PC-9 (cell line): ENCODE measurements around the gene PPP2R5B. TPM values are rescaled to one million over a fixed set of nuclear protein-coding genes. Genes with fewer than 3 reads are reported as not detected.

Experiments used
- Bru-seq: library from RNA; stranded (reverse); fragments of 400-500 nt; gene quantifications from one replicate; lab custom pipeline; 2021; lab: Mats Ljungman, UMichigan
- BruChase-seq, 2 experiments: library from RNA; stranded (reverse); fragments of 400-500 nt; gene quantifications; one replicate each; lab custom pipeline; 2021; lab: Mats Ljungman, UMichigan
- BruUV-seq: library from RNA; stranded (reverse); fragments of 400-500 nt; replicated peaks from 2 replicates; lab custom pipeline; 2021; lab: Mats Ljungman, UMichigan
- CTCF ChIA-PET: fragments of 300-600 bp; sonication (Branson Sonifier 250); formaldehyde crosslinking; loops from one replicate; lab custom pipeline; 2022; ENCODE audit warnings: antibody characterized with exemption; lab: Charles Lee
- POLR2A ChIA-PET: fragments of 300-600 bp; sonication (Branson Sonifier 250); formaldehyde crosslinking; loops from one replicate; lab custom pipeline; 2022; ENCODE audit warnings: antibody characterized with exemption; ENCODE audit not compliant: unreplicated experiment; lab: Charles Lee
- DNase-seq, 2 experiments: peaks; one replicate each; pipeline versions ENCODE4 v3.0.0 to v3.0.0-alpha.2; 2015 to 2022; ENCODE audit warnings: mixed read lengths in 1 of 2
- H2AFZ ChIP-seq: fragments of 200-600 bp; sonication (generic); 2 replicates; pipeline ENCODE4 v1.8.1; 2017; ENCODE audit warnings: antibody characterized with exemption
- H3F3A ChIP-seq: fragments of 200-600 bp; sonication (generic); 2 replicates; pipeline ENCODE4 v1.8.1; 2017; ENCODE audit warnings: antibody characterized with exemption, mild to moderate bottlenecking, low read depth; ENCODE audit not compliant: insufficient read depth
- H3K27ac ChIP-seq: fragments of 200-600 bp; sonication (generic); 2 replicates; pipeline ENCODE4 v1.6.1; 2016; ENCODE audit warnings: mixed run types
- H3K27me3 ChIP-seq: fragments of 200-600 bp; sonication (generic); 2 replicates; pipeline ENCODE4 v1.6.1; 2016; ENCODE audit warnings: low read depth, mixed run types; ENCODE audit not compliant: insufficient read depth
- H3K36me3 ChIP-seq: fragments of 200-600 bp; sonication (generic); 2 replicates; pipeline ENCODE4 v1.6.1; 2016; ENCODE audit warnings: low read depth, mixed run types
- H3K4me1 ChIP-seq: fragments of 200-600 bp; sonication (generic); replicated peaks from 2 replicates; pipeline ENCODE4 v1.6.1; 2016; ENCODE audit warnings: mixed run types; ENCODE audit not compliant: insufficient read depth
- H3K4me2 ChIP-seq: fragments of 200-600 bp; sonication (generic); 2 replicates; pipeline ENCODE4 v1.6.1; 2017; ENCODE audit warnings: mixed run types
- H3K4me3 ChIP-seq: fragments of 200-600 bp; sonication (generic); 2 replicates; pipeline ENCODE4 v1.6.1; 2016; ENCODE audit warnings: mixed run types
- H3K79me2 ChIP-seq: fragments of 200-600 bp; sonication (generic); 2 replicates; pipeline ENCODE4 v1.6.1; 2017; ENCODE audit warnings: low read depth, mixed run types
- H3K9me2 ChIP-seq: fragments of 200-600 bp; sonication (generic); 2 replicates; pipeline ENCODE4 v1.8.1; 2017; ENCODE audit warnings: mild to moderate bottlenecking; ENCODE audit not compliant: insufficient read depth
- H3K9me3 ChIP-seq: fragments of 200-600 bp; sonication (generic); 2 replicates; pipeline ENCODE4 v1.8.1; 2016; ENCODE audit warnings: low read depth; ENCODE audit not compliant: insufficient read depth
- H4K20me1 ChIP-seq: fragments of 200-600 bp; sonication (generic); 2 replicates; pipeline ENCODE4 v1.8.1; 2017; ENCODE audit not compliant: insufficient read depth
- CTCF ChIP-seq: fragments of 200-600 bp; sonication (generic); conservative IDR thresholded peaks from 2 replicates; pipeline ENCODE4 v1.6.1; 2017; ENCODE audit warnings: mixed run types, antibody characterized with exemption, mild to moderate bottlenecking, moderate library complexity
- EZH2 ChIP-seq: fragments of 200-600 bp; sonication (generic); IDR thresholded peaks from 2 replicates; pipeline ENCODE4 v1.8.0; 2017; ENCODE audit warnings: antibody characterized with exemption, low read depth
- intact Hi-C: fragments of 100-400 bp; cut with micrococcal nuclease; formaldehyde crosslinking; loops from one replicate; pipeline ENCODE4 v1.10.0; 2022; ENCODE audit not compliant: unreplicated experiment
- long read RNA-seq: library from polyadenylated mRNA; stranded (forward); transcript quantifications from one replicate; pipeline ENCODE4 v2.0.0, GENCODE V29; 2022
- total RNA-seq: library from RNA; stranded (reverse); gene quantifications from 2 replicates; pipeline ENCODE4 v1.2.3, GENCODE V29; 2021

The PPP2R5B gene
- total RNA-seq (13.7 and 13.9 TPM in 2 replicates), Bru-seq, nascent RNA (percentile 38 among the genes with signal in this experiment), BruChase-seq, experiment 1, labeled RNA remaining after a 2-hour chase (percentile 60 among the genes with signal in this experiment), BruChase-seq, experiment 2, labeled RNA remaining after a 6-hour chase (percentile 66 among the genes with signal in this experiment)
- long read RNA-seq, partial matches to known transcripts = 4 of 19 reads
- long read RNA-seq, other reads (novel, unspliced or antisense) = 12 of 19 reads

GRCh38 chr11:64923944-64924909 is at the start of gene PPP2R5B:
PPP2R5B (plus strand) TSS chr11:64924689; CDS start chr11:64925735, 1,046 bp downstream.
- Histone ChIP-seq H3K4me3 (peak within 1 kb of the TSS; percentile 66), H3K36me3 (no peaks in the 10 kb centered on the region), H3K4me1 (peaks cover 11% of the 10 kb centered on the region), H3K79me2 (no peaks in the 10 kb centered on the region), H2AFZ (peak within 1 kb of the TSS; percentile 94), H3K4me2 (peak within 1 kb of the TSS; percentile 94), H3K9me2 (no peaks in the 10 kb centered on the region), H3K27me3 (no peaks in the 10 kb centered on the region), H3F3A (no peaks in the 10 kb centered on the region), H3K27ac (peak within 1 kb of the TSS; percentile 58), H3K9me3 (no peaks in the 10 kb centered on the region), H4K20me1 (no peaks in the 10 kb centered on the region)
- peak; percentile 91 for DNase-seq
- intact Hi-C loops = loop anchor here (1.0 to 2.0 kb wide), 4 partner anchors 46 to 193 kb away; partner anchors contain the start of genes SNX15 and ZNHIT2
- BruUV-seq = TSS peak; percentile 23
- TF ChIP-seq EZH2 (no peak), CTCF (no peak)
- POLR2A ChIA-PET = interaction anchor here (0.5 to 1.1 kb wide), 3 partner anchors 73 to 495 kb away, joined by 4 to 6 read pairs (median 6); partner anchors contain the start of gene BATF2
- CTCF ChIA-PET = interaction anchor here (0.6 to 1.3 kb wide), 5 partner anchors 73 to 399 kb away, joined by 3 to 6 read pairs (median 4); partner anchors contain the start of genes BATF2 and SF1

- CTCF ChIA-PET = interaction anchor here (1.3 to 2.6 kb wide), 3 partner anchors 13 to 27 kb away, joined by 3 to 23 read pairs (median 9); no protein-coding TSS in a partner anchor
- Histone ChIP-seq H3K27me3 (no peaks in the 10 kb centered on the region), H3K4me1 (peaks cover 43% of the 10 kb centered on the region), H3K9me3 (no peaks in the 10 kb centered on the region), H3K9me2 (no peaks in the 10 kb centered on the region), H3F3A (peaks cover 30% of the 10 kb centered on the region), H2AFZ (no peak overlapping the region), H3K27ac (no peak overlapping the region; the same call in 1 of the 2 replicates), H3K79me2 (peaks cover 84% of the 10 kb centered on the region), H3K36me3 (peaks cover 25% of the 10 kb centered on the region), H3K4me3 (peak overlapping the region; percentile 68; the same call in 1 of the 2 replicates), H3K4me2 (peak overlapping the region; percentile 85), H4K20me1 (peaks cover 52% of the 10 kb centered on the region)
- no TSS peak for BruUV-seq
- DNase-seq = no peak
- intact Hi-C loops = loop anchor here (2.0 to 5.0 kb wide), 2 partner anchors 33 to 41 kb away; partner anchors contain the start of genes ATG2A and CDC42BPG
- TF ChIP-seq CTCF = no peak
- TF ChIP-seq EZH2 = no peak
- POLR2A ChIA-PET = interaction anchor here (0.5 to 0.7 kb wide), 2 partner anchors 27 to 63 kb away, joined by 3 to 25 read pairs; no protein-coding TSS in a partner anchor
Measured at GRCh38 chr11:64875369-64876228, 48.9 kb upstream of the PPP2R5B start.
